Stimulated activated naive CD4-positive, alpha-beta T cell (primary cell): ENCODE results near the gene PEPD.

ENCODE experiments used
- DNase-seq, 6 experiments: peaks; one replicate each; lab custom pipeline; 2025; lab: John Stamatoyannopoulos, UW

Gene PEPD

DNA sequence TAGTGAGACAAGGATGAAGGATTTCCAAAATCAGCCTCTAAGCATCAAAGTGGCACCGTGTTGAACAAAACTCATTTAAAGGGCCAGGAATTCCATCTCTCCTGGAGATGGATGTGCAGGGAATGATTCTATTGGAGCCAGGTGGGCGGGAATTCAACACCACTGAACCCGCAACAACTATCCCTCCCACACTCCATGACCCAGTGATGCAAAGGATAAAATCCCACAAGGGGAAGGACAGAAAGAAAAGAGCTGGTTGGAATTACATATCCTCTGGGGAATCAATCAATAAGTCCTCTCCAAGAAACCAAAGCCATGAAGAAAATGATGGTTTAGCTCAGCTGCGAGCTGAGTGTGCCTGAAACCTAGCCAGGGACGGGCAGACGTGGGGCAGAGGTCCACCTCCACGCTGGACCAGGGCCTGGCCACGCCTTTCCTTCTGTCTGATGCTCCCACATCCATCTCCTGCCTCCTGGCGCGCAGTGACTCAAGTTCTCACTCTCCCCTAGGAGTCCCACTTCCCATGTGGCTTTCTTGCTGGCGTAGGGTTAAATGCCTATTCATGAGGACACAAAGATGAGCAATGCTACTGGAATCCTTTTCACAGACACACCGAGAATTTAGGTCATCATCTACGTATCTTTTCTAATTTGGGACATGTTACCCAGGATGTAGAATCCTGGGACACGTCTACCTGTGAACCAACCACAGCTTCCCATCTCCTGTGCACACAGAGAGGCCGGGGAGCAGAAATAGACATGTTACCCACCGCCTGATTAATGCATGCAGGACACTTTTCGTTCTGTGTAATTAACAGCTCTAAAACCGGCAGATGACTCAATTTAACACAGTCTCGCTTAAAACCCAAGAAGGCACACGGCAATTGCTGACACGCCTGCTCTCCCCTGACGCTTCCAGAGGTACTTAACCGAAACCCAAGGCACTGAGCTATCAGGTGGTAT, 48.6 kb downstream of the PEPD start:
- no peak for DNase-seq

DNA sequence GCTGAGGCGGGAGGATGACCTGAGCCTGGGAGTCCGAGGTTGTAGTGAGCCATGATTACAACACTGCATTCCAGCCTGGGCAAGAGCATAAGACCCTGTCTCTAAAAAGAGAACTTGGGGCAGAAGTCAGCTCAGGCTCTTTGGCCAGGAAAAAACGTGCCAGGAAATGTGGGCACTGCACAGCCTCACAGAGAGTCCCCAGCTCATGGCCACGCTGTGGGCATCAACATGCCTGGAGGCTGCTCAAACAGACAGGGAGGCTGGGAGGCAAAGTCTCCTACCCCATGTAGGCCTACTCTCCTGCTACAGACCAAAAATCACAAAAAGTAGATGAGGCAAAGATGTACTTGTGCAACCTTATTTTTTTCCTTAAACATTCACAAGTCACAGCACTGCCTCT, 49.4 kb downstream of the PEPD start:
- DNase-seq: no peak

DNA sequence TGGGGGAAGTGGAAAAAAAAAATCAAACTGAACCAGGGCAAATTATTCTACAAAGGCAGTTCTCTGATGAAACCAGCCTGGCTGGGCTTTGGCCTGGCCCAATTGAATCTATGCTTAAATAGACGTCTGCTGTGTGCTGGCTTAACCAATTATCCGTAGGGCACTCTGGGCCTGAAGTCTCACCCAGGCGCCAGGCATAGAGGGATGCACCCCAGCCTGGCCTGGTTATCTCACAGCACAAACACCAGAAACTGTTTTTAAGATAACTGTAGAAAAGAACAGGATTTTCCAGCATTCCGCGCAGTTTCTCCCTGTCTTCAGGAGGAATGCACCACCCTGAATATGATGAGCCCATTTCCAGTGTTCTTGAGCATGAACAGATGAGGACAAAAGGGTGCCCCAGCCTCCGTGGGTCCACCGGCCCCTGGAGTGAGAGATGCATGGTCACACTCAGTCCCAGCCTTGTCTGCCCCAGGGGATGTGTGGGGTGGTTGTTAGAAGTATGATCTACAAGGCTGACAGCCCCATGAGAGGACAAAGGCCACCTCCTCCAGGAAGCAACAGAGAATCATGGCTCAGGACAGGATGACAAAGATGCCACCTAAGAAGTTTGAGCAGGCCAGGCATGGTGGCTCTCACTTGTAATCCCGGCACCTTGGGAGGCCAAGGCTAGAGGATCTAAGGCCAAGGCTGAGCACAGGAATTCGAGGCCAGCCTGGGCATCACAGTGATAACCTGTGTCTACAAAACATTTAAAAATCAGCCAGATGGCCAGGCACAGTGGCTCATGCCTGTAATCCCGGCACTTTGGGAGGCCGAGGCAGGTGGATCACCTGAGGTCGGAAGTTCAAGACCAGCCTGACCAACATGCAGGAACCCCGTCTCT, 50.2 kb downstream of the PEPD start:
- DNase-seq: no peak

DNA sequence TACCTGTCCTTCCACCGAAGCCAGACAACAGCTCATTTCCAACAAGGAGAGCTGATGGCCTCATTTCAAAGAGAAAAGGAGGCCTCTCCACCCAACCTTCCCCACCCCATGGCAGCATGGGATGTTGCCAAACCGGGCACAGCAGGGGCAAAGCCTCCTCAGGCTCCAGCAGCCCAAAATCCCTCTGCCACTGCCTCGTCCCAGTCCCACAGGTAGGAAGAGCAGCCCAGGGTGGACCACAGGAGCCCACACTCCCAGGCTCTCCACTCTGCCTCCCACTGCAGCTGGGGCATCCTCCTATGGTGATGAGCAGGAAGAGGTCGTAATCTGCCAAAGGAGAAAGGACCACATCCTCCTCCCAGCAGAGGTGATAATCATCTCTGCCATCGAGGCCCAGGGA, 50.9 kb downstream of the PEPD start:
- DNase-seq: no peak

- DNase-seq: no peak
These were observed 51.6 kb downstream of the PEPD start for GRCh38 chr19:33470040-33470330.

- DNase-seq: no peak
These were observed 52.2 kb downstream of the PEPD start for GRCh38 chr19:33469171-33470039.

GRCh38 chr19:33468361-33469170, 53.0 kb downstream of the PEPD start:
- no peak for DNase-seq

DNA sequence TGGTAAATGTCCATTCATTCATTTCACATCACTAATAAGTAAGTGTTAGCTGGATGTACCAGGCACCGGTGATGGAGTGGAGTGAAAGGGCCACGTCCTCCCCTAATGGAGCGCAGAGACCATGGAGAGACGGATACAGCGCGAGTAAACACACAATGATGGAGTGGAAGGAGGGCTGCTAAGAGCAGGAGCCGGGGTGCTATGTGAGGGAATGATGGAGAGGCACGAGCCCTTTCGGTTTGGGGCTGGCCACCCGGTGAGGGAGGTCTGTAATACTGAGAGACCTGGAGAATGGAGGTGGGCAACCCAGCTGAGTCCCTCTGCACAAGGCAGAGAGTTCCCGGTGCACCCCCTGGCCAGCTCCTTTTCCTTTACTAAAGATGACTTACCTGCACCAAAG, 53.7 kb downstream of the PEPD start:
- no peak for DNase-seq

- no peak for DNase-seq
These were observed 55.8 kb downstream of the PEPD start for GRCh38 chr19:33465834-33466233.

GRCh38 chr19:33465371-33465770, 56.2 kb downstream of the PEPD start:
- no peak for DNase-seq

DNA sequence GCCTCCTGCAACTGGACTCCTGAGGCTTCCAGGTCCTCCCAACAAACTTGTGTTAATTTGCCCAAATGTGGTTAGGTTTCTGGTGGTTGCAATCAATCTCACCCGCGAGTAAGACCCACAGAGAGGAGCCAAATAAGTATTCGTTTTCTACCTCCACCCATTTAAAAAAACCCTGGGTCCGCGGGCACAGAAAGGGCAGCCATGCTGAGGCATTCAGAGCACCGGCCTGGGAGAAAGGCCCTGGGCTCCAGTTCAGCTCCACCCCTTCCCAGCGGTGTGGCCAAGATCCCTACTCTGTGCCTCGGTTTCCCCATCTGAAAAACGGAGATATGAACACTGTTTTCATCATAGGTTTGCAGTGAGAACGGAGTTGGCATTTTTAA, 56.9 kb downstream of the PEPD start:
- DNase-seq: no peak

DNA sequence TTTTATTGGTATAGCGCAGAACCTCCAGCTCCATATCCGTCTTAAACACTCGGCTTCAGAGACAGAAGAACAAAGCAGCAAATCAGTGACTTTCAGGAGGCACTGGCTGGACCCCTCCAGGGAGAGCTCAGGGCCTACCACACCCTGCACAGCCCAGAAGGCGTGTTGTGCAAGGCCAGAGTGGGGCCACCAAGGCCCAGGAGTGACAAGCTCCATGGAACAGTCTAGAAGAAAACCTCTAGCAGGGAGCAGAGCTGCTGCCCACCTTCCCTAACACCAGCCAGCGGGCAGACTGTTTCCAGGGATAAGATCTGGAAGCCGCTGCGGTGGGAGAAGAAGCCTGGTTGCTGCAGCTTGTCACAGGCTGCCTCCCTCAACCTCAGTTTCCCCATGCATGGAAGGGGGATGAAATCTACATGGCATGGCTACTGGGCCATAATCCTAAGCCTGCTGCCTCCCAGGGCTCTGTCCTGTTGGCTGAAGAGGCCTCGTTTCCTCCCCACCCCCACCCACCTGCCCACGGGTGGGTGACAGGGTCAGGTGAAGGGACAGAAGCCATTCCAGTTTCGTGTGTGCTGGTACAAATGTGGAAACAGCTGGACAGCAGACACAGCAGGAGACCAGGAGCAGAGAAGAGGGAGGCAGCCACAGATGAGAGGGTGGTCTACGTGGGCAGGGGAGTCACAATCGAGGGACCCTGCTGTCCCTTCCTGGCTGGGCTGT, 57.4 kb downstream of the PEPD start:
- no peak for DNase-seq

- DNase-seq: no peak
These were observed 58.4 kb downstream of the PEPD start for GRCh38 chr19:33463199-33463598.

DNA sequence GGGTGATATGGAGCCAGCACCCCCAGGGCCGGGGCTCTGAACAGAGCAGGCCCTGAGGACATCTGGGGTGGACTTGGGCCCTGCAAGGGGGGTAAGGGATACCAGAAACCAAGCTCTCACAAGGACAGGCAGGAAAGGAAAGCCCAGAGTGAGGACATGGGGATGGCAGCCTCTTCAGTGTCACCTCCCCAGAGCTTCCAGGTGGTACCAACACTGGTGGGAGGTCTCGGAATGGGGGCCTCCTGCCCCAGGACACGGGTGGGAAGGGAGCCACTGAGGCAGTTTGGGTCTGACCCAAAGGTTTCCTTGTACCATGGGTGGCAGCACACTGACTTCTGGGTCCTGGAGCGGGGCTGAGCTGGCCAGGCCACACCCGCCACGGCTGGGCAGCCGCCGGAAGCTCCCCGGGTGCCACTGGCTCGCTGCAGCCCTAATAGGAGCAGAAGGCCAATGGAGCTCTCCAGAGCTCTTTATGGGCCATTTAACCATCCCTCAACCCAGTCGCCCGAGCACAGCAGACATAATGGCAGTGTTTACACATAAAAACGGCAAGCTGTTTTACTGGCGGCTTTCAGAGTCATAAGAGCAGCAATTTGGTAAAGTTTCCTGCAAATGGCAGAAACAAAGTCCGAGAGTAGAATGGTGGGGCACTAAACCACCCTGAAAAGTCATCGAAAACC, 59.3 kb downstream of the PEPD start:
- DNase-seq: no peak

- no peak for DNase-seq
These were observed 60.1 kb downstream of the PEPD start for GRCh38 chr19:33461256-33462111.

DNA sequence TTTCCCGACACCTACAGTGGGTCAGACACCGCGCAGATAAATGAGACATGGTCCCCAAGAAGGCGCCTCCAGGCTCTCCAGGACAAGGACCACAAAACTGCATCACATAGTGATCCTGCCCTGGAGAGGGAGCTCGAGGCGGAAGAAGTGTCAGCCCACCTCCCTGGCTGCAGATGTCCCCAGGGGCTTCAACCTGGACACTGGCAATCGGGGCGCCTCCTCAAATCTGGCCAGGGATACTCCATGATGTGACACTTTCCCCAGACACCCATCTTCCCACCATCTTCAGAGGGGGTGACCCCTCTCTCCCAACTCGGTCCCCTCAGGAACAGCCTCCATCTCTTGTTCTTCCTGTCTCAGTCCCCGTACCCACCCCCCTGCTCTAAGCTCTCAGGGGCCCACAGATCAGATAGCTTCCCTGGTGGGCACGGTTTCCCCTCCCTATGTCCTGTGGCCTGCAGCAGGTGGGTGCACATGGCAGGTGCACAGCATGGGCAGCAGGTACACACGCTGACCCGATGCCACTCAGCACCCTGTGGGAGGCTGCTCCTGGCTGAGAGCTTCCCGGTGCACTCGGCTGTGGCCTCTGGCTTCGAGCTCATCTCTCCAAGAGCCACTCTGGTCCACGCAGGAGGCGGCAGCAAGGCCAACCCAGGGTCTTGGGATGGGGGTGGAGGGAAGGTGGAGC, 61.2 kb downstream of the PEPD start:
- no peak for DNase-seq

- DNase-seq: no peak
These were observed 62.1 kb downstream of the PEPD start for GRCh38 chr19:33459222-33460090.

- no peak for DNase-seq
These were observed 62.8 kb downstream of the PEPD start for GRCh38 chr19:33458807-33459206.
